Kidney (tissue), 14 donors: ENCODE results near the gene SLC13A5. TPM values are rescaled to one million over a fixed set of nuclear protein-coding genes. Genes with fewer than 3 reads are reported as not detected.

ENCODE experiments used
- DNase-seq, 5 donors: peaks; one replicate each; pipeline ENCODE4 v3.0.0-alpha.2; 2013 to 2020
- FAIRE-seq: peaks from 2 replicates; lab custom pipeline; 2012; peaks lifted over from hg19 to GRCh38; lab: Jason Lieb, UNC
- H3K27ac ChIP-seq, 2 donors: one replicate each; pipeline ENCODE4 v1.7.0; 2013; ENCODE audit warnings: low read depth in 2 of 2, low read length in 2 of 2, inconsistent platforms in 1 of 2
- H3K27me3 ChIP-seq: one replicate; pipeline ENCODE4 v1.7.1; 2013; ENCODE audit warnings: low read length, inconsistent platforms; ENCODE audit not compliant: control insufficient read depth, insufficient read depth
- H3K36me3 ChIP-seq, 3 donors: one replicate each; pipeline versions ENCODE4 v1.7.0 to v1.7.1; 2013; ENCODE audit warnings: low read length in 3 of 3, control low read depth in 1 of 3, inconsistent platforms in 1 of 3; ENCODE audit not compliant: insufficient read depth in 3 of 3, control insufficient read depth in 2 of 3
- H3K4me1 ChIP-seq, 3 donors: one replicate each; pipeline versions ENCODE4 v1.7.0 to v1.7.1; 2013; ENCODE audit warnings: low read length in 3 of 3, inconsistent platforms in 1 of 3, low read depth in 1 of 3; ENCODE audit not compliant: control insufficient read depth in 2 of 3, insufficient read depth in 2 of 3
- H3K4me3 ChIP-seq, 3 donors: one replicate each; pipeline versions ENCODE4 v1.7.0 to v1.8.1; 2013; ENCODE audit warnings: low read length in 3 of 3, control low read depth in 1 of 3, inconsistent platforms in 1 of 3
- H3K9ac ChIP-seq, 3 donors: one replicate each; pipeline versions ENCODE4 v1.7.0 to v1.7.1; 2013; ENCODE audit warnings: low read length in 3 of 3, control low read depth in 1 of 3, inconsistent platforms in 1 of 3
- H3K9me3 ChIP-seq, 3 donors: one replicate each; pipeline versions ENCODE4 v1.7.0 to v1.7.1; 2013; ENCODE audit warnings: low read length in 3 of 3, control low read depth in 1 of 3, inconsistent platforms in 1 of 3; ENCODE audit not compliant: control insufficient read depth in 2 of 3, insufficient read depth in 1 of 3
- intact Hi-C: fragments of 100-400 bp; cut with DNase I; formaldehyde crosslinking; loops from one replicate; pipeline ENCODE4 v1.11.1; 2022
- polyA plus RNA-seq: library from polyadenylated mRNA; stranded (reverse); fragments of 350-450 nt; fragmentation: Illumina TruSeq; extraction: RNeasy Lipid Tissue Mini Kit (QIAGEN cat#74804); gene quantifications from one replicate; pipeline ENCODE4 v1.2.3, GENCODE V29; 2014; ENCODE audit warnings: low read depth, low replicate concordance; ENCODE audit not compliant: insufficient read depth
- total RNA-seq: library from RNA; stranded (reverse); fragmentation: NEBNext Ultra II Directional; extraction: Animal tissue kit (Norgen Biotek cat#: 25700); gene quantifications from one replicate; pipeline ENCODE4 v1.2.1, GENCODE V29; 2021
- TF ChIP-seq, protein P1 (sequence below): IDR thresholded peaks from 3 replicates; pipeline ENCODE4 v1.5.1; 2012; ENCODE audit warnings: mild to moderate bottlenecking, moderate library complexity, borderline replicate concordance; ENCODE audit not compliant: insufficient read depth; ENCODE audit errors: extremely low read depth
- donor health status: control.
- donor health status: control.
- donor health status: control.
- donor health status: control.
- donor health status: control.
- donor health status: DM: yes; HTN: yes; CAD: no.
- donor health status: Normal renal cell carcinoma (clear cell type).

Gene SLC13A5
- total and polyA plus RNA-seq, 2 donors from 2014 or later: not detected

DNA sequence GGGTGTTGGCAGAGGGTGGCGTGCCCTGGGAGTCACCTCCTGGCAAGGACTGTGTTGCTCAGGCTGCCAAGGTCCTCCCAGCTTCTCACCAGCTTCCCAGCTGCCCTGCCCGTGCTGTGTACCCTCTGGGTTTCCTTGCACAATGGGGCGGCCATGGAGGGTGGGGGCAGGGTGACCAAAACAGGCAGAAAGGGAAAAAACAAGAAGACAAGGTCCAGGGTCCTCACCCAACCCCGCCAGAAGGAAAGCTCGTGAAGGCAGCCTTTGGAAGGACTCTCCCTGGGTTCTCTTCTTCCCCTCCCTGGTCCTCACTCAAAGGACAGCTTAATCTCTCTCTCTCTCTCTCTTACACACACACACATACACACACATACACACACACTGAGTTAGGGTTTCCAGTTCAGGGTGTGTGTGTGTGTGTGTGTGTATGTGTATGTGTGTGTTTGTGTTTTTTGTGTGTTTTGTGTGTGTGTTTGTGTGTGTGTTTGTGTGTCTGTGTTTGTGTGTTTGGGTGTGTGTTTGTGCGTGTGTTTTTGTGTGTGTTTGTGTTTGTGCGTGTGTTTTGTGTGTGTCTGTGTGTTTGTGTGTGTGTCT is 2.0 kb downstream of the SLC13A5 start:
- Histone ChIP-seq H3K4me3 (no peak overlapping the region), H3K27ac (no peak overlapping the region), H3K36me3 (no peaks in the 10 kb centered on the region), H3K4me1 (no peaks in the 10 kb centered on the region), H3K27me3 (peaks cover 6% of the 10 kb centered on the region), H3K9ac (no peak overlapping the region), H3K9me3 (no peaks in the 10 kb centered on the region)
- TF ChIP-seq, protein P1, sequence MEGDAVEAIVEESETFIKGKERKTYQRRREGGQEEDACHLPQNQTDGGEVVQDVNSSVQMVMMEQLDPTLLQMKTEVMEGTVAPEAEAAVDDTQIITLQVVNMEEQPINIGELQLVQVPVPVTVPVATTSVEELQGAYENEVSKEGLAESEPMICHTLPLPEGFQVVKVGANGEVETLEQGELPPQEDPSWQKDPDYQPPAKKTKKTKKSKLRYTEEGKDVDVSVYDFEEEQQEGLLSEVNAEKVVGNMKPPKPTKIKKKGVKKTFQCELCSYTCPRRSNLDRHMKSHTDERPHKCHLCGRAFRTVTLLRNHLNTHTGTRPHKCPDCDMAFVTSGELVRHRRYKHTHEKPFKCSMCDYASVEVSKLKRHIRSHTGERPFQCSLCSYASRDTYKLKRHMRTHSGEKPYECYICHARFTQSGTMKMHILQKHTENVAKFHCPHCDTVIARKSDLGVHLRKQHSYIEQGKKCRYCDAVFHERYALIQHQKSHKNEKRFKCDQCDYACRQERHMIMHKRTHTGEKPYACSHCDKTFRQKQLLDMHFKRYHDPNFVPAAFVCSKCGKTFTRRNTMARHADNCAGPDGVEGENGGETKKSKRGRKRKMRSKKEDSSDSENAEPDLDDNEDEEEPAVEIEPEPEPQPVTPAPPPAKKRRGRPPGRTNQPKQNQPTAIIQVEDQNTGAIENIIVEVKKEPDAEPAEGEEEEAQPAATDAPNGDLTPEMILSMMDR: no peak
- DNase-seq (no peak), FAIRE-seq (no peak)
- intact Hi-C loops: no loop called here

DNA sequence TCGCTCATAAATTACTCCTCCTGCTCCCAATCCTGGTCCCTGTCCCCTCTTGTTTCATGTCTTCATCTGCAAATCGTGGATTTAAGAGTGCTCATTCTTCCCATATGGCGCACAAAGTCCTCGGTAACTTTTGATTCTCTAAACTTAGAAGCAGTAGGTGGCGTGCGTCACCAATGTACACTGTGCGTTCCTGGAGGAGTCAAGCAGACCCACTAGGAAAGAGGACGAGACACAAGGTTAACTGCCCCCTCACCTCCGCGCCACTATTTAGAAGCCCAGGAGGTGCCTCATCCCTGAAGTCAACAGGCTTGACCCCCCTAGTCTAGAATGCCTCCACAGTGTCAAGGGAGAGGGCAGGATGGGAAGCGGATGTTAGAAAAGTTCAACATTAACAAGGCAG is 2.9 kb downstream of the SLC13A5 start:
- intact Hi-C loops: no loop called here
- H3K9ac ChIP-seq: no peak overlapping the region
- DNase-seq: no peak
- H3K4me3 ChIP-seq: no peak overlapping the region
- H3K4me1 ChIP-seq: no peaks in the 10 kb centered on the region
- H3K27ac ChIP-seq: no peak overlapping the region
- no peaks in the 10 kb centered on the region for H3K36me3 ChIP-seq
- no peak for FAIRE-seq
- no peaks in the 10 kb centered on the region for H3K9me3 ChIP-seq
- TF ChIP-seq, protein P1: no peak
- H3K27me3 ChIP-seq: peaks cover 6% of the 10 kb centered on the region

DNA sequence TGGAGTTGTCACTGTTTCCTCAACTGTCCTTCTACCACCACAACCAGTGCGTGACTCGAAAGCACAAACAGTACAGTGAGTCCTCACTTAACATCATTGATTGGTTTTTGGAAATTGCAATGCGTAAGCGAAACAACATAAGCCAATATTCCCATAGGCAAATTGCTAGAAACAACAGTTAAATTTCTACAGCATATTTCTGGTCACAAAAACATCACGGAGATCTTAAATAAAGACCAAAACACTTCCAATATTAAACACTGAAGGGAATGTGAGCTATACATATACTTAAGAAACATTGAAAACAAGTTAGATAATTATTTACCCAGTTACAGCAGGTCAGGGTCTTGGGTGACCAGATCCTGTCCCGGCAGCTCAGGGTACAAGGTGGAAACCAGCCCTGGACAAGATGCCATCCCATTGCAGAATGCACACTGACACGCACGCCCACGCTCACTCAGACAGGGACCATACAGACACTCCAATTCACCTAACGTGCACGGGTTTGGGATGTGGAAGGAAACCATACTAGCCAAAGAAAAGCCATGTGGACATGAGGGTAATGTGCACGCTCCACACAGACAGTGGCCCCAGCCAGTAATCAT is 4.7 kb downstream of the SLC13A5 start:
- H3K9ac ChIP-seq: no peak overlapping the region
- H3K36me3 ChIP-seq: no peaks in the 10 kb centered on the region
- peaks cover 6% of the 10 kb centered on the region for H3K27me3 ChIP-seq
- no peak for FAIRE-seq
- intact Hi-C loops: no loop called here
- H3K9me3 ChIP-seq: no peaks in the 10 kb centered on the region
- no peak overlapping the region for H3K4me3 ChIP-seq
- H3K4me1 ChIP-seq: no peaks in the 10 kb centered on the region
- no peak overlapping the region for H3K27ac ChIP-seq
- TF ChIP-seq, protein P1: no peak
- no peak for DNase-seq

DNA sequence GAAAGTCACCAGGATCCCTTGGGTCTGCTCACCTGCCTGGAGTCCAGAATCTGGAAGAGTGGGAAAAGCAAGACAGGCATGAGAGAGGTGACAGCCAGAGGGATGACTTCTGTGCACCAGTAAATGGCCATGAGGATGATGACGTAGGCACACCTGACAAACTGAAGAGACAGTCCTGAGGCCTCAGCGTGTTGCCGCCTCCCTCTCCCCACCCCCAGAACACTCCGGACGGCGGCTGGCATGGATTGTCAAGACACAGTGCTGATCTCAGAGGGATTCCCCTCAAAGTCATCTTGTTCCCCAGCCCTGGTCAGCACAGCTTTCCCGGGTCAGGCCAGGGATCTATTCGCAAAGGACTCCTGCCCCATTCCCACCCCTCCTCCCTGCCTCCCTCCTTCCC is 6.2 kb downstream of the SLC13A5 start:
- no peak for FAIRE-seq

More for the DNA sequence above, 6.2 kb downstream of the SLC13A5 start:
- intact Hi-C loops: no loop called here
- H3K9ac ChIP-seq: no peak overlapping the region
- no peaks in the 10 kb centered on the region for H3K4me1 ChIP-seq
- DNase-seq: no peak
- peaks cover 3% of the 10 kb centered on the region for H3K27me3 ChIP-seq
- TF ChIP-seq, protein P1: no peak
- no peak overlapping the region for H3K4me3 ChIP-seq
- no peaks in the 10 kb centered on the region for H3K9me3 ChIP-seq
- no peak overlapping the region for H3K27ac ChIP-seq
- no peaks in the 10 kb centered on the region for H3K36me3 ChIP-seq
